Thyroid gland (tissue), 4 donors: ENCODE measurements around the gene PTPRN2. TPM values are rescaled to one million over a fixed set of nuclear protein-coding genes. Genes with fewer than 3 reads are reported as not detected.

Experiments
- DNase-seq, 2 donors: peaks; one replicate each; pipeline ENCODE4 v3.0.0-alpha.2; 2019
- H3K27ac ChIP-seq, 3 donors: fragments of 200-600 bp; sonication (generic); 1 replicate in 2 of 3; 2 replicates in 1 of 3; pipeline ENCODE4 v1.5.1; 2016 to 2019; ENCODE audit warnings: mild to moderate bottlenecking in 1 of 3, moderate library complexity in 1 of 3
- H3K27me3 ChIP-seq: fragments of 200-600 bp; sonication (generic); one replicate; pipeline ENCODE4 v1.5.1; 2019
- H3K36me3 ChIP-seq, 2 donors: fragments of 200-600 bp; sonication (generic); one replicate each; pipeline ENCODE4 v1.5.1; 2016 to 2019
- H3K4me1 ChIP-seq, 2 donors: fragments of 200-600 bp; sonication (generic); one replicate each; pipeline ENCODE4 v1.5.1; 2017 to 2019
- H3K4me3 ChIP-seq, 3 donors: fragments of 200-600 bp; sonication (generic); replicated peaks in 1 of 3; 1 replicate in 2 of 3; 2 replicates in 1 of 3; pipeline ENCODE4 v1.5.1; 2016; ENCODE audit warnings: mild to moderate bottlenecking in 1 of 3
- H3K9me3 ChIP-seq: fragments of 200-600 bp; sonication (generic); one replicate; pipeline ENCODE4 v1.5.1; 2017
- CTCF ChIP-seq, 6 experiments: fragments of 200-600 bp in 3 of 6; fragments of 450-650 bp in 3 of 6; sonication (generic) in 3 of 6; IDR thresholded peaks; one replicate each; pipeline ENCODE4 v1.5.1; 2016 to 2019; ENCODE audit warnings: antibody characterized with exemption in 6 of 6, mild to moderate bottlenecking in 2 of 6, inconsistent platforms in 1 of 6, moderate library complexity in 1 of 6
- POLR2A ChIP-seq, 2 donors: fragments of 450-650 bp; IDR thresholded peaks; one replicate each; pipeline ENCODE4 v1.6.1; 2017; ENCODE audit warnings: antibody characterized with exemption in 2 of 2, mild to moderate bottlenecking in 2 of 2, moderate library complexity in 1 of 2
- WGBS, 2 donors: methylation state at CpG; one replicate each; pipeline ENCODE4 v1.1.5; 2017; 5-methylcytosine and 5-hydroxymethylcytosine counted together
- intact Hi-C: fragments of 100-400 bp; cut with DNase I; formaldehyde crosslinking; loops from one replicate; pipeline ENCODE4 v1.15.1; 2023
- total RNA-seq, 4 donors: library from RNA; depleted of rRNA; stranded (reverse); fragments of >200 nt; gene quantifications; one replicate each; pipeline ENCODE4 v1.2.3, GENCODE V29; 2016

The PTPRN2 gene
- total RNA-seq, 4 donors from 2014 or later: 4.2 to 9.9 (median 7.7) TPM

GRCh38 chr7:157760004-157760730 lies 827.5 kb downstream of the PTPRN2 start:
- intact Hi-C loops: no loop called here
- H3K4me1 ChIP-seq: no peaks in the 10 kb centered on the region

GRCh38 chr7:157759246-157759805 lies 828.3 kb downstream of the PTPRN2 start:
- H3K36me3 ChIP-seq: no peaks in the 10 kb centered on the region
- TF ChIP-seq POLR2A (IDR thresholded peaks at IDR 0.05) (no peak), CTCF (IDR thresholded peaks at IDR 0.05) (no peak)
- DNase-seq: no peak
- H3K4me3 ChIP-seq: no peak overlapping the region
- 87 to 89% methylated on average over 11 to 15 of the region's 19 CpGs for WGBS, 2 donors
- H3K27me3 ChIP-seq: no peaks in the 10 kb centered on the region
- no peak overlapping the region for H3K27ac ChIP-seq
- no peaks in the 10 kb centered on the region for H3K9me3 ChIP-seq
- no peaks in the 10 kb centered on the region for H3K4me1 ChIP-seq
- intact Hi-C loops: no loop called here

More at GRCh38 chr7:157760004-157760730, 827.5 kb downstream of the PTPRN2 start:
- WGBS, 2 donors: 70 to 71% methylated on average over 16 to 17 of the region's 17 CpGs
- H3K9me3 ChIP-seq: no peaks in the 10 kb centered on the region
- no peaks in the 10 kb centered on the region for H3K27me3 ChIP-seq
- no peak overlapping the region for H3K4me3 ChIP-seq
- no peak for DNase-seq
- TF ChIP-seq CTCF (IDR thresholded peaks at IDR 0.05): no peak
- H3K27ac ChIP-seq: no peak overlapping the region
- no peaks in the 10 kb centered on the region for H3K36me3 ChIP-seq

GRCh38 chr7:157758468-157759245 lies 829.0 kb downstream of the PTPRN2 start:
- Histone ChIP-seq H3K4me3 (no peak overlapping the region), H3K36me3 (no peaks in the 10 kb centered on the region), H3K27ac (no peak overlapping the region), H3K4me1 (no peaks in the 10 kb centered on the region), H3K9me3 (no peaks in the 10 kb centered on the region), H3K27me3 (no peaks in the 10 kb centered on the region)
- TF ChIP-seq POLR2A (IDR thresholded peaks at IDR 0.05) (no peak), CTCF (IDR thresholded peaks at IDR 0.05) (no peak)
- WGBS, 2 donors: 87 to 90% methylated on average over 24 of the region's 36 CpGs
- intact Hi-C loops: no loop called here
- DNase-seq: no peak

- no peak overlapping the region for H3K4me3 ChIP-seq
- H3K27ac ChIP-seq: no peak overlapping the region
- no peaks in the 10 kb centered on the region for H3K4me1 ChIP-seq
- intact Hi-C loops: no loop called here
- H3K27me3 ChIP-seq: no peaks in the 10 kb centered on the region
- H3K36me3 ChIP-seq: no peaks in the 10 kb centered on the region
- no peaks in the 10 kb centered on the region for H3K9me3 ChIP-seq
- no peak for TF ChIP-seq POLR2A (IDR thresholded peaks at IDR 0.05)
- TF ChIP-seq CTCF (IDR thresholded peaks at IDR 0.05): no peak
- no peak for DNase-seq
- WGBS, 2 donors: 77 to 86% methylated on average over 42 to 44 of the region's 48 CpGs
These were observed 829.7 kb downstream of the PTPRN2 start for GRCh38 chr7:157757776-157758467.
